GM10248 (cell line): ENCODE results near the gene ADGRD1.

Experiments used
- CTCF ChIA-PET: fragments of 300-600 bp; sonication (Branson Sonifier 250); formaldehyde crosslinking; extraction: SDS; loops from one replicate; lab custom pipeline; 2021; ENCODE audit warnings: antibody characterized with exemption; lab: Yijun Ruan, JAX
- POLR2A ChIA-PET: fragments of 350-650 bp; sonication (Branson Sonifier 250); formaldehyde crosslinking; extraction: SDS; loops from one replicate; lab custom pipeline; 2020; ENCODE audit warnings: antibody characterized with exemption; lab: Yijun Ruan, JAX
- DNase-seq: peaks from one replicate; pipeline ENCODE4 v3.0.0; 2012; ENCODE audit errors: extremely low spot score
- TF ChIP-seq, protein P1 (sequence below): IDR thresholded peaks from 2 replicates; pipeline ENCODE4 v1.5.1; 2012; ENCODE audit warnings: mild to moderate bottlenecking, low read depth; ENCODE audit errors: extremely low read depth, missing control alignments, control extremely low read depth

ADGRD1 gene

GRCh38 chr12:131093971-131094830, 140.5 kb downstream of the ADGRD1 start:
- ChIA-PET CTCF (interaction anchor here (1.6 to 6.2 kb wide), 2 partner anchors 11 to 736 kb away, joined by 4 to 42 read pairs; no protein-coding TSS in a partner anchor), POLR2A (no interaction called here)
- TF ChIP-seq, protein P1, sequence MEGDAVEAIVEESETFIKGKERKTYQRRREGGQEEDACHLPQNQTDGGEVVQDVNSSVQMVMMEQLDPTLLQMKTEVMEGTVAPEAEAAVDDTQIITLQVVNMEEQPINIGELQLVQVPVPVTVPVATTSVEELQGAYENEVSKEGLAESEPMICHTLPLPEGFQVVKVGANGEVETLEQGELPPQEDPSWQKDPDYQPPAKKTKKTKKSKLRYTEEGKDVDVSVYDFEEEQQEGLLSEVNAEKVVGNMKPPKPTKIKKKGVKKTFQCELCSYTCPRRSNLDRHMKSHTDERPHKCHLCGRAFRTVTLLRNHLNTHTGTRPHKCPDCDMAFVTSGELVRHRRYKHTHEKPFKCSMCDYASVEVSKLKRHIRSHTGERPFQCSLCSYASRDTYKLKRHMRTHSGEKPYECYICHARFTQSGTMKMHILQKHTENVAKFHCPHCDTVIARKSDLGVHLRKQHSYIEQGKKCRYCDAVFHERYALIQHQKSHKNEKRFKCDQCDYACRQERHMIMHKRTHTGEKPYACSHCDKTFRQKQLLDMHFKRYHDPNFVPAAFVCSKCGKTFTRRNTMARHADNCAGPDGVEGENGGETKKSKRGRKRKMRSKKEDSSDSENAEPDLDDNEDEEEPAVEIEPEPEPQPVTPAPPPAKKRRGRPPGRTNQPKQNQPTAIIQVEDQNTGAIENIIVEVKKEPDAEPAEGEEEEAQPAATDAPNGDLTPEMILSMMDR: no peak
- no peak for DNase-seq

- TF ChIP-seq, protein P1: no peak
- POLR2A ChIA-PET: no interaction called here
- no peak for DNase-seq
- CTCF ChIA-PET: interaction anchor here (1.6 to 6.2 kb wide), 2 partner anchors 10 to 735 kb away, joined by 4 to 42 read pairs; no protein-coding TSS in a partner anchor
Observed at GRCh38 chr12:131094831-131095805, 141.4 kb downstream of the ADGRD1 start.

DNA sequence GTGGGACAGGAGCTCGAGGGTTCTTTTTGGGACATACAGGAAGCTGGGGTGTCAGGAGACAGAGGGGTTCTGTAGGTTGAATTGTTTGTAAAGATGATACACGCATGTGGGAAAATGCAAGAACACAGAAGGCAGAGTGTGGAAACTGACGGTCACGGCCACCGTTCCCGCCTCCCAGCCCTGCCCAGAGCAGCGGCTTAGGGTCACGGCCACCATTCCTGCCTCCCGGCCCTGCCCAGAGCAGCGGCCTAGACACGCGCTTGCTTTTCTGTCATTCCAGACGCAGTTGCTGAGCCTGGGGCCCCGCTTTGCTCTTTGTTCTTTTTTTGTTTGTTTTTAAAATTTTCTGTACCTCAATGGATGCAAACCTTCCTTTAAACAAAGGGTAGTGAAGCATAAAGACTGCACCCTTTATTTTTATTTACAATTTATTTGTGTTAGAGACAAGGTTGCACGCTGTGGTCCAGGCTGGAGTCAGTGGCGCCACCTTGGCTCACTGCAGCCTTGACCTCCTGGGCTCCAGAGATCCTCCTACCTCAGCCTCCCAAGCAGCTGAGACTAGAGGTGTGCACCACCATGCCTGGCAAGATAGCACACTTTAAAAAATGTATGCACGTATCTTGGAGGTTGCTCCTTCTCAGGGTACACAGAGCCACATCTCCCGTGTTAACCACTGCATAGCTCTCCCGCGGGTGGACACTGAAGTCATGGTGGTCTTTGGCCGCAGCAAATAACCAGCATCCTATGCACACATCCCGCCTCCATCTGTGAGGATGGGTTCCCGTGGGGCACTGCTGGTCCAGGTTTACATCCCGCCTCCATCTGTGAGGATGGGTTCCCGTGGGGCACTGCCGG, 142.3 kb downstream of the ADGRD1 start:
- ChIA-PET CTCF (interaction anchor here (1.6 to 6.2 kb wide), 2 partner anchors 9 to 735 kb away, joined by 4 to 42 read pairs; no protein-coding TSS in a partner anchor), POLR2A (no interaction called here)
- TF ChIP-seq, protein P1: no peak
- DNase-seq: no peak

GRCh38 chr12:131096681-131097181, 143.0 kb downstream of the ADGRD1 start:
- TF ChIP-seq, protein P1: no peak
- POLR2A ChIA-PET: no interaction called here
- CTCF ChIA-PET: interaction anchor here (6.2 kb wide), 1 partner anchor 8 kb away, joined by 42 read pairs; no protein-coding TSS in a partner anchor
- no peak for DNase-seq

DNA sequence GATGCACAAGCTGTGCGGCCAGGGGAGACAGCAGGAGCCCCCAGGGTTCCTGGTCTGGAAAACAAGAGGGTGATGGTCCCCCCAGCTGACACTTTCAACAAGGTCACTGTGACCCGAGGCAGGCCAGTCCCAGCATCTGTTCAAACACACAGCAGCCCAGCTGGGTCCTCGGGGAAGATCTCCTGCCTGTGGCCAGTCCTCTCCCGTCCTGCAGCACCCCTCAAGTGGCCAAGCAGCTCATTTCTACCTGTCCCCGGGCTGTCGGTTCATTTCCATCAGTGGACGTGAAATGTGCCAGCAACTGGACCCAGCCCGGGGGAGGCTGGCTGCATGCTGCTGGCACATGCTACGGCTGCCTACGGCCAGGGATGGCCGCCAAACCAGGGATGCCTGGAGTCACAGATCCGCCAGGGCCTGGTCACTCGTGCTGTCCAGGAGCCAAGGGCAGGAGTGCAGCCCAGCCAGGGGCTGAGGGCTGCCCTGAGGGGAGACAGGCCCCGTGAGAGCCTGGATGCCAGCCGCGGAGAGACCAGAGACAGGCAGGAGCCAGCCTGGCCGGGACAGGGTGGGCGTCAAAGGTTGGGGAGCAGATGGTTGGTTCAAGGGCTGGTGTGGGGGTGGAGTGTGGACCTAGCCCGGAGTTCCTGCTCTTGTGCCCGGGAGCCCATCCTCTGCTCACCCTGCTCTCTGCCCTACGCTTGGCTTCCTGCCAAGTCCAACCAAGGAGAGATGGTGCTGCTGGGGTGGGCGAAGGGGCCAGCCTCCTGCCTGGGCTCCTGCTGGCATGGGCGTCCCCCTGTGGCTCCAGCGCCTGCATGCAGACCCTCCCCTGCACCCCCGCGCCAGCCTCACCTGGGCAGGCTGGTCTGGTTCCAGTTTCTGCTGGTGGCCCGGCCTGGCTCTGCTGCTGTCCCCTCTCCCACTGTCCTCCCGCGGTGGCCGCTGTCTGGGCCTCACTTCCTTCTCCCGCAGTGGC, 143.8 kb downstream of the ADGRD1 start:
- ChIA-PET POLR2A (no interaction called here), CTCF (no interaction called here)
- DNase-seq: no peak
- TF ChIP-seq, protein P1: no peak
